ENCODE measurements around the gene EEFSEC. TPM values are rescaled to one million over a fixed set of nuclear protein-coding genes. Genes with fewer than 3 reads are reported as not detected.

EEFSEC gene
- total RNA-seq, 1 experiment from 2014 or later: 14.6 TPM

- intact Hi-C loops (cut with micrococcal nuclease): no loop called here
- Mint-ChIP-seq H3K4me3 (ENCODE audit: unreplicated experiment) (no peak overlapping the region), H3K27ac (ENCODE audit: low read depth, unreplicated experiment) (no peak overlapping the region), H3K9me3 (ENCODE audit: unreplicated experiment) (no peaks in the 10 kb centered on the region), H3K27me3 (ENCODE audit: insufficient read depth, unreplicated experiment) (no peaks in the 10 kb centered on the region), H3K36me3 (ENCODE audit: insufficient read depth, unreplicated experiment) (no peaks in the 10 kb centered on the region), H3K4me1 (ENCODE audit: insufficient read depth, unreplicated experiment) (peaks cover 8% of the 10 kb centered on the region)
- ChIA-PET CTCF (interaction anchor here (0.6 kb wide), 1 partner anchor 180 kb away, joined by 3 read pairs; no protein-coding TSS in a partner anchor), POLR2A (interaction anchor here (0.6 kb wide), 1 partner anchor 203 kb away, joined by 3 read pairs; no protein-coding TSS in a partner anchor)
- BruUV-seq (replicated peaks): no TSS peak
- TF ChIP-seq CTCF (IDR thresholded peaks at IDR 0.05; ENCODE audit: unreplicated experiment): no peak
- no peak for DNase-seq (ENCODE audit: unreplicated experiment)
Observed at GRCh38 chr3:128348075-128348474, 194.8 kb downstream of the EEFSEC start.

GRCh38 chr3:128348805-128349531, 195.7 kb downstream of the EEFSEC start:
- no peak for TF ChIP-seq CTCF (IDR thresholded peaks at IDR 0.05; ENCODE audit: unreplicated experiment)
- H3K9me3 Mint-ChIP-seq (ENCODE audit: unreplicated experiment): no peaks in the 10 kb centered on the region
- no peak overlapping the region for H3K27ac Mint-ChIP-seq (ENCODE audit: low read depth, unreplicated experiment)
- CTCF ChIA-PET: no interaction called here
- no peaks in the 10 kb centered on the region for H3K36me3 Mint-ChIP-seq (ENCODE audit: insufficient read depth, unreplicated experiment)
- BruUV-seq (replicated peaks): no TSS peak
- POLR2A ChIA-PET: interaction anchor here (0.6 kb wide), 1 partner anchor 202 kb away, joined by 3 read pairs; no protein-coding TSS in a partner anchor
- intact Hi-C loops (cut with micrococcal nuclease): no loop called here
- no peak for DNase-seq (ENCODE audit: unreplicated experiment)
- no peaks in the 10 kb centered on the region for H3K27me3 Mint-ChIP-seq (ENCODE audit: insufficient read depth, unreplicated experiment)
- H3K4me3 Mint-ChIP-seq (ENCODE audit: unreplicated experiment): no peak overlapping the region
- no peaks in the 10 kb centered on the region for H3K4me1 Mint-ChIP-seq (ENCODE audit: insufficient read depth, unreplicated experiment)

- BruUV-seq (replicated peaks): no TSS peak
- H3K36me3 Mint-ChIP-seq (ENCODE audit: insufficient read depth, unreplicated experiment): no peaks in the 10 kb centered on the region
- intact Hi-C loops (cut with micrococcal nuclease): no loop called here
- no peaks in the 10 kb centered on the region for H3K27me3 Mint-ChIP-seq (ENCODE audit: insufficient read depth, unreplicated experiment)
- no peak overlapping the region for H3K4me3 Mint-ChIP-seq (ENCODE audit: unreplicated experiment)
- no peak for DNase-seq (ENCODE audit: unreplicated experiment)
- no peaks in the 10 kb centered on the region for H3K4me1 Mint-ChIP-seq (ENCODE audit: insufficient read depth, unreplicated experiment)
- POLR2A ChIA-PET: no interaction called here
- H3K9me3 Mint-ChIP-seq (ENCODE audit: unreplicated experiment): no peaks in the 10 kb centered on the region
- CTCF ChIA-PET: no interaction called here
- no peak overlapping the region for H3K27ac Mint-ChIP-seq (ENCODE audit: low read depth, unreplicated experiment)
- TF ChIP-seq CTCF (IDR thresholded peaks at IDR 0.05; ENCODE audit: unreplicated experiment): no peak
Observed at GRCh38 chr3:128349963-128350599, 196.8 kb downstream of the EEFSEC start.

GRCh38 chr3:128351546-128351945, 198.3 kb downstream of the EEFSEC start:
- ChIA-PET CTCF (interaction anchor here (0.6 to 0.9 kb wide), 2 partner anchors 11 to 159 kb away, joined by 3 to 4 read pairs; no protein-coding TSS in a partner anchor), POLR2A (interaction anchor here (0.6 kb wide), 1 partner anchor 152 kb away, joined by 4 read pairs; no protein-coding TSS in a partner anchor)
- Mint-ChIP-seq H3K9me3 (ENCODE audit: unreplicated experiment) (no peaks in the 10 kb centered on the region), H3K36me3 (ENCODE audit: insufficient read depth, unreplicated experiment) (no peaks in the 10 kb centered on the region), H3K4me1 (ENCODE audit: insufficient read depth, unreplicated experiment) (no peaks in the 10 kb centered on the region), H3K27me3 (ENCODE audit: insufficient read depth, unreplicated experiment) (no peaks in the 10 kb centered on the region), H3K27ac (ENCODE audit: low read depth, unreplicated experiment) (no peak overlapping the region), H3K4me3 (ENCODE audit: unreplicated experiment) (no peak overlapping the region)
- BruUV-seq (replicated peaks): no TSS peak
- no peak for TF ChIP-seq CTCF (IDR thresholded peaks at IDR 0.05; ENCODE audit: unreplicated experiment)
- DNase-seq (ENCODE audit: unreplicated experiment): no peak
- intact Hi-C loops (cut with micrococcal nuclease): no loop called here

All from MCF 10A (cell line).